WI38 (cell line): ENCODE results near the gene ECT2.

Experiments used
- H3K4me3 ChIP-seq: 2 replicates; pipeline ENCODE4 v1.5.1; 2011; ENCODE audit warnings: low read depth, mild to moderate bottlenecking, control low read depth, low read length
- TF ChIP-seq, protein P1 (sequence below): IDR thresholded peaks from 2 replicates; pipeline ENCODE4 v1.5.1; 2012; ENCODE audit warnings: low read depth, mild to moderate bottlenecking, control low read depth, low read length

The ECT2 gene

GRCh38 chr3:172799246-172799645 is 48.7 kb downstream of the ECT2 start:
- TF ChIP-seq, protein P1, sequence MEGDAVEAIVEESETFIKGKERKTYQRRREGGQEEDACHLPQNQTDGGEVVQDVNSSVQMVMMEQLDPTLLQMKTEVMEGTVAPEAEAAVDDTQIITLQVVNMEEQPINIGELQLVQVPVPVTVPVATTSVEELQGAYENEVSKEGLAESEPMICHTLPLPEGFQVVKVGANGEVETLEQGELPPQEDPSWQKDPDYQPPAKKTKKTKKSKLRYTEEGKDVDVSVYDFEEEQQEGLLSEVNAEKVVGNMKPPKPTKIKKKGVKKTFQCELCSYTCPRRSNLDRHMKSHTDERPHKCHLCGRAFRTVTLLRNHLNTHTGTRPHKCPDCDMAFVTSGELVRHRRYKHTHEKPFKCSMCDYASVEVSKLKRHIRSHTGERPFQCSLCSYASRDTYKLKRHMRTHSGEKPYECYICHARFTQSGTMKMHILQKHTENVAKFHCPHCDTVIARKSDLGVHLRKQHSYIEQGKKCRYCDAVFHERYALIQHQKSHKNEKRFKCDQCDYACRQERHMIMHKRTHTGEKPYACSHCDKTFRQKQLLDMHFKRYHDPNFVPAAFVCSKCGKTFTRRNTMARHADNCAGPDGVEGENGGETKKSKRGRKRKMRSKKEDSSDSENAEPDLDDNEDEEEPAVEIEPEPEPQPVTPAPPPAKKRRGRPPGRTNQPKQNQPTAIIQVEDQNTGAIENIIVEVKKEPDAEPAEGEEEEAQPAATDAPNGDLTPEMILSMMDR, result no peak
- no peak overlapping the region for H3K4me3 ChIP-seq

DNA sequence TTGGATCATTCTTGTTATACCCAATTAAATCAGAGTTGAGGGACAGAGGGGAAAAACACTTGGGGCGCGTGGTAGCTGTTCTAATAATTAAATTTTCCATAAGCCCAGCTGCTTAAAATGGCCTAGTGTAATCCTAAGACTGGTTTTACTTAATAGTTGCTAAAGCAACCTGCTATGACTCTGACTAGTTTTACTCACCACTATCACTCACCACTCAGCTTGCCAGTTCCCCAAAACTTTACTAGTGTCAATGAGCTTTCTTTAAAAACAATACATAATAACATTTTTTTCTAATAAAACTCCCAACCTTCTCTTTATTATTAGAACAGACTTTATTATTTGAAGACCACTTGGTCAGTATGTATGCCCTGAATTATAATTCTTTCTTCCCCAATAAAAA is 49.6 kb downstream of the ECT2 start:
- no peak overlapping the region for H3K4me3 ChIP-seq
- TF ChIP-seq, protein P1, result no peak

- TF ChIP-seq, protein P1, result no peak
- H3K4me3 ChIP-seq, result no peak overlapping the region
These were observed 53.0 kb downstream of the ECT2 start for GRCh38 chr3:172803489-172803888.

GRCh38 chr3:172804323-172804722 is 53.8 kb downstream of the ECT2 start:
- TF ChIP-seq, protein P1, result no peak
- H3K4me3 ChIP-seq, result no peak overlapping the region

DNA sequence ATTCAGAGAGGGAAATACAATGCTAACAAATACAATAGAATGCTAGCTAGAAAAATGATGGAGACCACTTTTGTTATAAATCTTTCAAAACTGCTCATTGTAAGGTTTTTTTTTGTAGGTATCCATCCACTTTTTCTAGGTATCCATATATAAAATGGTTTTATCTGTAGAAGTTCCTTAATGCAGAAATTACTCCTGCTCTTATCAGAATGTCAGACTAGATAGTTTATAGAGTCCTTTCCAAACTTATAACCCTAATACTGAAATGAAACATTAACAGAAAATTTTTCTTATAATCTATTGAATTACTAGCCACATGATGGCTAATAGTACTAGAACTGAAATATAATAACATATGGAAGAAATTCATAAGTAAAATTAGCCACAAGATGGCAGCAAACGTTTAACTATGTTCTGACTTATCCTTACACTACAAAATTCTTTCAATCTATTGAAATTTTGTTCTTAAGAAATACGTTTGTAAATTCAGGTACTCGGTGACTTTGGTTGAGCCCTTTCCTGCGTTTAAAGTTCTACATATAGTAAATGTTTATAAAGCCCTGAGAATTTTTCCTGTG is 58.5 kb downstream of the ECT2 start:
- TF ChIP-seq, protein P1, result no peak
- no peak overlapping the region for H3K4me3 ChIP-seq

DNA sequence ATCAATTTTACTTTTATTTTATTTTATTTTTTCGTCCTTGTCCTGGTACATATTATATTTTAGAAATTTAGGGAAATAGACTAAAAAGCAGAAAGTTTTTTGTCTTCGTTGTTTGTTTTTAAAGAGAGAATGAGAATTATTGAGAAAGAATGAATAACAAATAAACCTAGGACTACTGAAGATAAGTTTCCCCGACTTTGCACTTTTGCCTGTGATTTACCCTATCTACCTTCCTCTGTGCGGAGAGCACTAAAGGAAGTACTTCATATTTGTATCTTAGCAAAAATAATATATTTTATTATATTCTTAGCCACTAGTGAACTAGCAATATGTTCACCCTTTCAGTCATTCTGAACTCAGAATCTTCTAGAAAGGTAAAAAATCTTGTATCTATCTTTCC is 60.6 kb downstream of the ECT2 start:
- H3K4me3 ChIP-seq, result no peak overlapping the region
- TF ChIP-seq, protein P1, result no peak

- H3K4me3 ChIP-seq, result no peak overlapping the region
- TF ChIP-seq, protein P1, result no peak
These were observed 62.9 kb downstream of the ECT2 start for GRCh38 chr3:172813462-172813861.
